SU-DHL-6 (cell line): ENCODE results near the gene GRIK4.

Source experiments
- EZH2phosphoT487 ChIP-seq: fragments of 200-600 bp; sonication (generic), shearing (Covaris generic); conservative IDR thresholded peaks from 2 replicates; pipeline ENCODE4 v1.6.1; 2018; ENCODE audit warnings: mild to moderate bottlenecking, antibody characterized with exemption, low read length, moderate library complexity, mixed read lengths
- TF ChIP-seq, protein P1 (sequence below): fragments of 200-600 bp; sonication (generic); IDR thresholded peaks from one replicate; pipeline ENCODE4 v1.5.1; 2017; ENCODE audit warnings: antibody characterized with exemption, mild to moderate bottlenecking, low read length, moderate library complexity; ENCODE audit not compliant: insufficient read depth, poor library complexity, severe bottlenecking

DNA sequence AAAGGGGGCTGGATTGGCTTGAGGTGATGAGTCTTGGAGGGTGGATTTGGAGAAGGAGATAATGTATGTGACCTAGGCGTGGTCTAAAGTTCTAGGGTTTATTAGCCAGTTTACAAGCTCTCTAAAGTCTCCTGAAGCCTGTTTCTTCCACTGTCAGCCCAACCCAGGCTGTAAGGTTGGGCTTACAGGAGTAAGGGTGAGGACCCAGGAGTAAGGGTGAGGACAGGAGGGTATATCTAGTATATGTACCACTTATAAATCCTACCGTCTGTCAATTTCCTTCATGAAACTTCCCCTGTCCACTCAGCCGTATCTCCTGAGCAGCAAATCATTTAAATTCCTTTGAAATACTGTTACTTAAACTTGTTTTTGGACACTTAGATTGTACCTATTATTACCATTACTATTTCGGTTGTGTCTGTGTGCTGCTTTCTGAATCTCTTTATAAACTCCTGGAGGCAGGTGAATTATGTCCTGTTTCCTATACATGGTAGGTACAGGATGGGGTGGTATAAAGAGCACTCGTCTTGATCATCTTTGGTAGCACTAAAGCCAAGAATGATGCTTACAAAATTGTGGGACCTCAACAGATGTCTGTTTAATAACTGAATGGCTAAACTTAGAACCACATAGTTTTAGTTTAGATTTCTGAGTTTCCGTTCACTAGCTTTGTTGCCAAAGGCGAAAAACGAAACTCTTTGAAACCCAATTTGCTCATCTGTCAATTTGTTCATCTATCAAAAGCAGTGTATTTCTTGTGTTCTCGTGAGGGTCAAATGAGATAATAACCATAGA, 192.0 kb downstream of the GRIK4 start:
- TF ChIP-seq, protein P1, sequence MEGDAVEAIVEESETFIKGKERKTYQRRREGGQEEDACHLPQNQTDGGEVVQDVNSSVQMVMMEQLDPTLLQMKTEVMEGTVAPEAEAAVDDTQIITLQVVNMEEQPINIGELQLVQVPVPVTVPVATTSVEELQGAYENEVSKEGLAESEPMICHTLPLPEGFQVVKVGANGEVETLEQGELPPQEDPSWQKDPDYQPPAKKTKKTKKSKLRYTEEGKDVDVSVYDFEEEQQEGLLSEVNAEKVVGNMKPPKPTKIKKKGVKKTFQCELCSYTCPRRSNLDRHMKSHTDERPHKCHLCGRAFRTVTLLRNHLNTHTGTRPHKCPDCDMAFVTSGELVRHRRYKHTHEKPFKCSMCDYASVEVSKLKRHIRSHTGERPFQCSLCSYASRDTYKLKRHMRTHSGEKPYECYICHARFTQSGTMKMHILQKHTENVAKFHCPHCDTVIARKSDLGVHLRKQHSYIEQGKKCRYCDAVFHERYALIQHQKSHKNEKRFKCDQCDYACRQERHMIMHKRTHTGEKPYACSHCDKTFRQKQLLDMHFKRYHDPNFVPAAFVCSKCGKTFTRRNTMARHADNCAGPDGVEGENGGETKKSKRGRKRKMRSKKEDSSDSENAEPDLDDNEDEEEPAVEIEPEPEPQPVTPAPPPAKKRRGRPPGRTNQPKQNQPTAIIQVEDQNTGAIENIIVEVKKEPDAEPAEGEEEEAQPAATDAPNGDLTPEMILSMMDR, result no peak
- no peak for TF ChIP-seq EZH2phosphoT487
